PC-3 (cell line): ENCODE data around the gene MED15. TPM values are rescaled to one million over a fixed set of nuclear protein-coding genes. Genes with fewer than 3 reads are reported as not detected.

ENCODE experiments used
- ATAC-seq: fragments of 200-7000 bp; cut with Tn5 transposase; 2 replicates; pipeline ENCODE4 v1.9.1; 2020; ENCODE audit warnings: mild to moderate bottlenecking, moderate library complexity
- BruUV-seq: library from RNA; stranded (reverse); fragments of 400-500 nt; replicated peaks from 2 replicates; lab custom pipeline; 2021; lab: Mats Ljungman, UMichigan
- CTCF ChIA-PET: fragments of 300-600 bp; sonication (Branson Sonifier 250); formaldehyde crosslinking; loops from one replicate; lab custom pipeline; 2022; ENCODE audit warnings: antibody characterized with exemption; lab: Charles Lee
- POLR2A ChIA-PET: fragments of 300-600 bp; sonication (Branson Sonifier 250); formaldehyde crosslinking; loops from one replicate; lab custom pipeline; 2022; ENCODE audit warnings: antibody characterized with exemption; ENCODE audit not compliant: unreplicated experiment; lab: Charles Lee
- DNase-seq: peaks from one replicate; pipeline ENCODE4 v3.0.0-alpha.2; 2015
- H2AFZ ChIP-seq: fragments of 300-600 bp; sonication (generic); 2 replicates; pipeline ENCODE4 v1.6.0; 2016; ENCODE audit warnings: antibody characterized with exemption, low read length
- H3F3A ChIP-seq: fragments of 300-600 bp; sonication (generic); one replicate; pipeline ENCODE4 v1.6.0; 2017; ENCODE audit warnings: antibody characterized with exemption, low read length, control low read depth, mild to moderate bottlenecking; ENCODE audit not compliant: unreplicated experiment
- H3K27ac ChIP-seq: fragments of 300-600 bp; sonication (generic); 2 replicates; pipeline ENCODE4 v1.5.1; 2016; ENCODE audit warnings: mild to moderate bottlenecking, low read length
- H3K27me3 ChIP-seq: fragments of 300-600 bp; sonication (generic); 2 replicates; pipeline ENCODE4 v1.6.1; 2016; ENCODE audit warnings: low read length, mixed read lengths
- H3K36me3 ChIP-seq: fragments of 300-600 bp; sonication (generic); 2 replicates; pipeline ENCODE4 v1.6.1; 2016; ENCODE audit warnings: low read depth, mixed run types, low read length, mixed read lengths
- H3K4me1 ChIP-seq: fragments of 300-600 bp; sonication (generic); 2 replicates; pipeline ENCODE4 v1.5.1; 2016; ENCODE audit warnings: low read length; ENCODE audit not compliant: insufficient read depth
- H3K4me2 ChIP-seq: fragments of 300-600 bp; sonication (generic); 2 replicates; pipeline ENCODE4 v1.6.0; 2016; ENCODE audit warnings: low read length
- H3K4me3 ChIP-seq: fragments of 300-600 bp; sonication (generic); 2 replicates; pipeline ENCODE4 v1.5.1; 2016; ENCODE audit warnings: mild to moderate bottlenecking, low read length, mixed read lengths
- H3K79me2 ChIP-seq: fragments of 300-600 bp; sonication (generic); 2 replicates; pipeline ENCODE4 v1.6.1; 2017; ENCODE audit warnings: low read length, mixed read lengths
- H3K9ac ChIP-seq: fragments of 300-600 bp; sonication (generic); 2 replicates; pipeline ENCODE4 v1.6.0; 2016; ENCODE audit warnings: mild to moderate bottlenecking, low read length
- H3K9me2 ChIP-seq: fragments of 300-600 bp; sonication (generic); replicated peaks from 2 replicates; pipeline ENCODE4 v1.6.1; 2016; ENCODE audit warnings: mixed run types, low read length, mixed read lengths
- H3K9me3 ChIP-seq: fragments of 300-600 bp; sonication (generic); 2 replicates; pipeline ENCODE4 v1.6.1; 2016; ENCODE audit warnings: low read length, mixed read lengths
- H4K20me1 ChIP-seq: fragments of 300-600 bp; sonication (generic); 2 replicates; pipeline ENCODE4 v1.6.1; 2016; ENCODE audit warnings: low read length, mixed read lengths
- CTCF ChIP-seq: fragments of 300-600 bp; sonication (generic); conservative IDR thresholded peaks from 2 replicates; pipeline ENCODE4 v1.5.1; 2017; ENCODE audit warnings: antibody characterized with exemption, low read depth, mild to moderate bottlenecking, low read length
- EZH2 ChIP-seq: fragments of 300-600 bp; sonication (generic); IDR thresholded peaks from one replicate; pipeline ENCODE4 v1.6.1; 2017; ENCODE audit warnings: antibody characterized with exemption, mild to moderate bottlenecking, low read length; ENCODE audit not compliant: unreplicated experiment
- EZH2phosphoT487 ChIP-seq: fragments of 300-600 bp; sonication (generic); IDR thresholded peaks from 2 replicates; pipeline ENCODE4 v1.6.1; 2018; ENCODE audit warnings: mild to moderate bottlenecking, antibody characterized with exemption, low read length, borderline replicate concordance
- intact Hi-C: fragments of 100-400 bp; cut with micrococcal nuclease; formaldehyde crosslinking; loops from 2 replicates; pipeline ENCODE4 v1.9.0; 2023
- total RNA-seq: library from RNA; depleted of rRNA; stranded (reverse); fragments of >200 nt; gene quantifications from 2 replicates; pipeline ENCODE4 v1.2.3, GENCODE V29; 2014

The MED15 gene
- total RNA-seq, 1 experiment from 2014 or later, result 55.9 TPM

GRCh38 chr22:20565761-20566160 is 58.4 kb downstream of the MED15 start:
- Histone ChIP-seq H3K4me2 (no peak overlapping the region), H3K9me3 (no peaks in the 10 kb centered on the region), H2AFZ (no peak overlapping the region), H3K9me2 (no peaks in the 10 kb centered on the region), H3K79me2 (peaks cover 12% of the 10 kb centered on the region), H3K36me3 (peaks cover 38% of the 10 kb centered on the region), H3F3A (peaks cover 6% of the 10 kb centered on the region), H3K27ac (no peak overlapping the region), H3K4me3 (no peak overlapping the region), H4K20me1 (no peaks in the 10 kb centered on the region; the same call in 1 of the 2 replicates), H3K9ac (no peak overlapping the region), H3K27me3 (no peaks in the 10 kb centered on the region), H3K4me1 (peaks cover 57% of the 10 kb centered on the region)
- ATAC-seq (no peak), DNase-seq (no peak)
- POLR2A ChIA-PET, result no interaction called here
- no TSS peak for BruUV-seq
- CTCF ChIA-PET, result interaction anchor here (0.5 to 0.7 kb wide), 3 partner anchors 35 to 347 kb away, joined by 3 to 14 read pairs (median 8); no protein-coding TSS in a partner anchor
- TF ChIP-seq EZH2phosphoT487, result no peak
- no peak for TF ChIP-seq CTCF
- TF ChIP-seq EZH2, result no peak
- intact Hi-C loops, result loop anchor here (5.0 kb wide), 1 partner anchor 58 kb away; the partner anchor contains the start of gene MED15

GRCh38 chr22:20566420-20567260 is 59.2 kb downstream of the MED15 start:
- H3K27ac ChIP-seq, result peak overlapping the region; percentile 89
- H3F3A ChIP-seq, result peaks cover 6% of the 10 kb centered on the region
- ChIA-PET POLR2A (interaction anchor here (0.6 kb wide), 2 partner anchors 13 to 14 kb away, joined by 5 to 6 read pairs; no protein-coding TSS in a partner anchor), CTCF (interaction anchor here (0.7 kb wide), 1 partner anchor 52 kb away, joined by 8 read pairs; no protein-coding TSS in a partner anchor)
- no peaks in the 10 kb centered on the region for H3K27me3 ChIP-seq
- H3K9ac ChIP-seq, result 0 out of 2 replicates have a peak overlapping the region, but pooled peaks have one; percentile 12
- TF ChIP-seq CTCF, result no peak
- peaks cover 21% of the 10 kb centered on the region for H3K79me2 ChIP-seq
- intact Hi-C loops, result loop anchor here (5.0 kb wide), 1 partner anchor 59 kb away; the partner anchor contains the start of gene MED15
- ATAC-seq, result peak; percentile 55
- no peak overlapping the region for H2AFZ ChIP-seq
- peak overlapping the region; percentile 60 for H3K4me2 ChIP-seq
- H3K36me3 ChIP-seq, result peaks cover 46% of the 10 kb centered on the region
- no peaks in the 10 kb centered on the region for H3K9me3 ChIP-seq
- H3K9me2 ChIP-seq, result no peaks in the 10 kb centered on the region
- DNase-seq, result peak; percentile 87
- peak overlapping the region; percentile 13; the same call in 1 of the 2 replicates for H3K4me3 ChIP-seq
- no TSS peak for BruUV-seq
- H4K20me1 ChIP-seq, result no peaks in the 10 kb centered on the region; the same call in 1 of the 2 replicates
- peaks cover 61% of the 10 kb centered on the region for H3K4me1 ChIP-seq
